GM12873 (cell line): ENCODE measurements around the gene TNP2.

Experiments
- TF ChIP-seq, protein P1 (sequence below): IDR thresholded peaks from 2 replicates; pipeline ENCODE4 v1.5.1; 2012; ENCODE audit warnings: low read depth, mild to moderate bottlenecking, moderate library complexity, low read length, control low read depth; ENCODE audit not compliant: insufficient read depth; ENCODE audit errors: missing control alignments

Gene TNP2

DNA sequence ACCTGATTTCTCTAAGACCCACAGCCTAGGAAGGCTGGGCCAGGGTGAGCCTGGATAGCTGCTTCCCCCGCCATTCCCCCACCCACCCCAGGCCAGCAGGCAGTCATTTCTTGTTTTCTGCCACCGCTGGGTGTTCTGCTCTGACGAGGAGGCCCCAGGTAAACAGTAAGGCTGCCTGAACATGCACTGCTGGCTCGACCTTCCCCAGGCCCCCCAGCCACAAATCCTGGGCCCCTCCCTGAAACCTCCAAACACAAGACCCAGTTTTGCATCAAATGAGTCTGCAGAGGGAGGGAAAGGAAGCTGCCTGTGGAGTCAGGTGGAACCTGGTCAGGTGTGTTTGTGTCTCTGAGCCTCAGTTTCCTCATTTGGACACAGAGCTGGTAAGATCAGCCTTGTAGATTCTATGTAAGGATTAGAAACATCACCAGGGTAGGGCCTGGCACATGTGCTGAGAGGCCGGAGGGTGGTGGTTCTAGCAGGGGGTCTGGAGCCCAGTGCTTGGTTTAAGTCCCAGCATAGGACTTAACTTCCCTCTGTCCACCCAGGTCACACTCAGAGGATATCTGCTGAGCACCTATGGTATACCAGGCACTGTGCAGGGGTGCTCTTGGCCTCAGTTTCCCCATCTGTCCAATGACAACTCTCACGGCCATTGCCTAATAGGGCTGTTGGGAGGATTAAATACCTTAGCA lies 30.9 kb upstream of the TNP2 start:
- TF ChIP-seq, protein P1, sequence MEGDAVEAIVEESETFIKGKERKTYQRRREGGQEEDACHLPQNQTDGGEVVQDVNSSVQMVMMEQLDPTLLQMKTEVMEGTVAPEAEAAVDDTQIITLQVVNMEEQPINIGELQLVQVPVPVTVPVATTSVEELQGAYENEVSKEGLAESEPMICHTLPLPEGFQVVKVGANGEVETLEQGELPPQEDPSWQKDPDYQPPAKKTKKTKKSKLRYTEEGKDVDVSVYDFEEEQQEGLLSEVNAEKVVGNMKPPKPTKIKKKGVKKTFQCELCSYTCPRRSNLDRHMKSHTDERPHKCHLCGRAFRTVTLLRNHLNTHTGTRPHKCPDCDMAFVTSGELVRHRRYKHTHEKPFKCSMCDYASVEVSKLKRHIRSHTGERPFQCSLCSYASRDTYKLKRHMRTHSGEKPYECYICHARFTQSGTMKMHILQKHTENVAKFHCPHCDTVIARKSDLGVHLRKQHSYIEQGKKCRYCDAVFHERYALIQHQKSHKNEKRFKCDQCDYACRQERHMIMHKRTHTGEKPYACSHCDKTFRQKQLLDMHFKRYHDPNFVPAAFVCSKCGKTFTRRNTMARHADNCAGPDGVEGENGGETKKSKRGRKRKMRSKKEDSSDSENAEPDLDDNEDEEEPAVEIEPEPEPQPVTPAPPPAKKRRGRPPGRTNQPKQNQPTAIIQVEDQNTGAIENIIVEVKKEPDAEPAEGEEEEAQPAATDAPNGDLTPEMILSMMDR: no peak

DNA sequence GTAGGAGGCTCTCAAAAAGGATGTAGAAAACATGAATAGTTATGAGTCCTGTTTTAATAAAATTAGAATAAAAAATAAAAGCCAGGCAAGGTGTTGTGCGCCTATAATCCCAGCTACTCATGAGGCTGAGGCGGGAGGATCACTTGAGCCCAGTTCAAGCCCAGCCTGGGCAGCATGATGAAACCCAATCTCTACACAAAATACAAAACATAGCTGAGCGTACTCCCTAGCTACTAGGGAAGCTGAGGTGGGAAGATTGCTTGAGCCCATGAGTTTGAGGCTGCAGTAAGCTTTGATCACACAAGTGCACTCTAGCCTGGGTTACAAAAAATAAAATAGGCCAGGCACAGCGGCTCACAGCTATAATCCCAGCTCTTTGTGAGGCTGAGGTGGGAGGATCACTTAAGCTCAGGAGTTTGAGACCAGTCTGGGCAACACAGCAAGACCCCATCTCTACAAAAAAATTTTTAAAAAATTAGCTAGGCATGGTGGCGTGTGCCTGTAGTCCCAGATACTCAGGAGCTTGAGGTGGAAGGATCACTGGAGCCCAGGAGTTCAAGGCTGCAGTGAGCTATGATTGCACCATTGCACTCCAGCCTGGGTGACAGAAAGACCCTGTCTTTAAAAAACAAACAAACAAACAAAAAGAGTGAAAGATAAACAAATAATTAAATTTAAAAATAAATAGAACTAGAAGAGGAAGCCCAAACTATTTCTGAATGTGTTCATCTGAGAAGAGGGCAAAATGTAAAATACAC lies 29.2 kb upstream of the TNP2 start:
- TF ChIP-seq, protein P1: no peak

DNA sequence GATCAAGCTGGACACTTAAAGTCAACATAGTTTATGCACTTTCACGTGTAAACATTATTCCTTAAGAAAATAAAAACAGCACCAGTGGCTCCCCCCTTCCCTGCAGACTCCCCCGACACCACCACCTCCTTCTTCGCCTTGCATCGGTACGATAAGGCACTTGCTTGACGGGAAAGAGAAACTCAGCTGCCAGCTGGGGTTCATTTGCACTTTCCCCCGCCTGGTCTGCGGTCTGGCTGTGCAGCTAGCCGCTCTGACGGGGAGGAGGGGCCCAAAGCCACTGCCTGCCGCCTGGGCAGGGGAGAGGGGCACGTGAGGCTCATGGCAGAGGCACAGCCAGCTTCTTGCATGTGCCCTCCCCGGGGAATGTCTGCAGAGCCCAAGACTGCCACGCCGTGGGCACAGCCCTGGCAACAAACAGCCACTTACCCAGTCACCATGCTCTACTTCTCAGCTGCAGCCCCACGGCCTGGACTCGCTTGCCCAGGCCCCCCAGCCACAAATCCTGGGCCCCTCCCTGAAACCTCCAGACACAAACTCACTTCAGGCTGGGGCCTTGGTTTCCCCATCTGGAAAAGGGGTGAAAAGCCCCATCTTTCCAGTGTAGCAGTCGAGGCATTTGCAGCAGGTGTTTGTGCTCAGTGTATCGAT lies 28.5 kb upstream of the TNP2 start:
- TF ChIP-seq, protein P1: no peak

DNA sequence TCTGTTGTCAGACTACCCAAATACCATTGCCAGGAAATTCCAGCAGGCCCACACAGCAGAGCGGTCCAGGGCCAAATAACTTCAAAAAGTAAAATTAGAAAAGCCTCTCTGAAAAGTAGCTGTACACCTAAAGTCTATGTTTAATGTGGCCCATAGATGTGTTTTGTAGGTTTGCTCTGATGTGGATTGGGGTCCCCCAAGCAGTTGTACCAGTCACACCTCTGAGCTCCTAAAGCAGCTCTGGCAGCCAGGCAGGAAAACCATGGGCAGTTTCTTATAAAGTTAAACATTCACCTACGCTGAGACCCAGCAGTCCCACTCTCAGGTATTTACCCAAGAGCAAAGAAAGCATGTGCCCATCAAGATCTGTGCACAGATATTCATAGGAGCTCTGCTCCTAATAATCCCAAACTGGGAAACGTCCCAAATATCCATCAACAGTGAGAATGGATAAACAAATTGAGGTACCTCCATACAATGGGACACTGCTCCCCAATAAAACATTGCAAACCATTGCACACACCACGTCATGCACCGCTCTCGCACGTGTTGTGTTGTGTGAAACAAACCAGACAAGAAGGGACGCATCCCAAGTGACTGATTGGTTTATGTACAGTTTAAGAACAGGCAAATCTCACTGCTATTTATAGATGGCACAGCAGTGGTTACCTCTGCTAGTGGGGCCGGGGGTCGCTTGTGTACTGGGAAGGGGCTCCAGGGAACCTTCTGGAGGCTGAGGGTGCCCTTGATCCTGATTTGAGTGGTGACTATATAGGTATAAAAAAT lies 27.8 kb upstream of the TNP2 start:
- TF ChIP-seq, protein P1: no peak

DNA sequence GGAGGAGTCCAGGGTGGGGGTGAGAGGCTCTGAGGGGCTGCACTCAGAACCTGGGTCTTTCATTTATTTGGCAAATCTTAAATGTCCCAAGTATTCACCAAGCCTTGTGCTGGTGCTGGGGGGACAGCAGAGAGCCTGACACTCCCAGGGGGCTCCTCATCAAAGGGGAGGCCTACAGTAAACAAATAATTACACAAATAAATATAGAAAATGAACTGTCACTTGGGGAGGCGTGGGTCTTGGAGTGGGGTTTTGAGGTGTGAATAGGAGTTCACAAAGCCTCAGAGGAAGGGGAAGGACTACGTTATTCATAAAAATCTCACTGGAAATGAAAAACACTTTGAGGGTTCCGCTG lies 27.2 kb upstream of the TNP2 start:
- TF ChIP-seq, protein P1: no peak

GRCh38 chr16:11295672-11296071 lies 26.5 kb upstream of the TNP2 start:
- TF ChIP-seq, protein P1: no peak

DNA sequence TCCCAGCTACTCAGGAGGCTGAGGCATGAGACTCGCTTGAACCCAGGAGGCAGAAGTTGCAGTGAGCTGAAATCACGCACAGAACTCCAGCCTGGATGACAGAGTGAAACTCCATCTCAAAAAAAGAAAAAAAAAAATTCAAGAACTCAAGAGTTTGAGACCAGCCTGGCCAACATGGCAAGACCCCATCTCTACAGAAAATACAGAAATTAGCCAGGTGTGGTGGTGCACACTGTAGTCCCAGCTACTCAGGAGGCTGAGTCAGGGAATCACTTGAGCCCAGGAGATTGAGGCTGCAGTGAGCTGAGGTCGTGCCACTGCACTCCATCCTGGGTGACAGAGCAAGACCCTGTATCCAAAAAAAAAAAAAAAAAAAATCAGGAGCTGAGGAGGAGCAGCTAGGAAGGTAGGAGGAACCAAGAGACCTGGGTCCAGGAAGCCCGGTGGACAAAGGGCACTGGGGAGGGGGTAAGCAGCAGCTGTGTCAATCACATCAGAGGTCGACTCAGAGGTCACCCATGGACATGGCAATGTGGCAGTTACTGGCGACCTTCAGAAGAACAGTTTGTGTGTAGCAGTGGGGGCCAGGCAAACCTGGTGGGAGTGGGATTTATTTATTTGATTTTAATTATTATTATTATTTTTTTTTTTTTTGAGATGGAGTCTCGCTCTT lies 23.1 kb upstream of the TNP2 start:
- TF ChIP-seq, protein P1: no peak
